GM19328 (cell line): ENCODE measurements around the gene GDPD4.

Experiments
- ATAC-seq: cut with Tn5 transposase; IDR thresholded peaks from one replicate; pipeline ENCODE4 v1.9.1; 2021; ENCODE audit warnings: mild to moderate bottlenecking, moderate library complexity; ENCODE audit not compliant: unreplicated experiment

GDPD4 gene

DNA sequence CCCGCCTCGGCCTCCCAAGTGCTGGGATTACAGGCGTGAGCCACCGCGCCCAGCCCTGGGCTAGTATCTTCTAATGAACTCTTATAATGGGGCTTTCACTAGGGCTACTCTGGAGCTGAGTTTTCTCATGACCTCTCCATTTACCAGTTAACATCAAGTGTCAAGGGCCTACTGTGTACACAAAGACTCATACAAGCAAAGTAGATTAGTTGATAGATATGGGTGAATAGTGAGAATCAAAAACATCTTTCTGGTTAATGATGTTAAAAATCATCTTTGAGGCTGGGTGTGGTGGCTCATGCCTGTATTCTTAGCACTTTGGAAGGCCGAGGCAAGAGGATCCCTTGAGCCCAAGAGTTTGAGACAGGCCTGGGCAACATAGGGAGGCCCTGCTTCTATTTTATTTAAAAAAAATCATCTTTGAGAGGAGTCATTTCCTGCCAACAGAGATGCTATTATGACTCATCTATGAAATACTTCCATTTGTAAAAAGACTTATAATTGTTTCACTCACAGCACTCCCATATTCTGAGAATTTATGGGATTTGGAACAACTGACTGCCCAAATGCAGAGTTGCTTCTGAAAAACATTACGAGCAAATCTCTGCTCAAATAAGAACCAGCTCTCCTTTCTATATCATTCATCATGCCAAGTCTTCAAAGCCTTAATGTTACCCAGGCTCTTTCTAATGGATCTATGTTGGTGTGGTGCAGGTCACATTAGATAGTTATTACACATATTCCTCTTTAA is 57.0 kb downstream of the GDPD4 start:
- ATAC-seq: no peak

DNA sequence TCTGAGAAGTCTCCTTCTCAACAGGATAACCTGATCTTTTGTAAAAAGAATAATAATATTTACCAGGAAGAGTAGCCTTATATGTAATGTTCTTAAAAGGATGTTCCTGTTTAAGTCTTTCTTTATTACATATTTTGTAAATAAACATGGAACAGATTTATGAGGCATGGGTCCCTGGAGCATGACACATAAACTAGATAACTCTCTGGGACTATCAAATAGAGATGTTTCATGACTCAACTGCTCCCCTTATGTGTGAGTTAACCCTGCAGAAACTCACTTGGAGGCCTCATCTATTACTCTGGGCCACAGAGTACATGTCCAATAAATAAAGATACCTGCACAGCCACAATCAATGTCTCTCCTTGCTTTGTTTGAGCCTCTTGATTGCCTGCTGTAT is 64.6 kb downstream of the GDPD4 start:
- no peak for ATAC-seq

GRCh38 chr11:77233011-77233410 is 68.5 kb downstream of the GDPD4 start:
- ATAC-seq: no peak

DNA sequence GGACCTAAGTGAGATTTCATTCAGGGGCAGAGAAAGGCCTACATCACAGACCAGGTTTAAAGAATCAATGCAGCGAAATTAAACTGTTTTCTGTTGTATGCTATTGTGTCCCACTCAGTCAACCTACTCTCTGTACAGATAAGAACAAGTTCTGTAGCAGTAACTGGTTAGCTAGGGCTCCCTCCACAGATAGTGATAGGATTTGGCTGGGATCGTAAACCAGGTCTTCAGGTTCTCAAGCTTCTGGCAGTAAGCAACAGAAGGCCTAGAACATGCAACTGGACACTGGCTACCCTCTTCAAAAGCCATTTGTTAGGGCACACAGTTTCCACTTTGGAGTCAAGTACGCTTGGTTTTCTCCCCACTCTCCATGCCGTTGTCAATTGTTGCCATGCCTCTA is 69.2 kb downstream of the GDPD4 start:
- ATAC-seq: no peak

- no peak for ATAC-seq
Measured at GRCh38 chr11:77231800-77232199, 69.7 kb downstream of the GDPD4 start.

GRCh38 chr11:77230878-77231605 is 70.4 kb downstream of the GDPD4 start:
- no peak for ATAC-seq

DNA sequence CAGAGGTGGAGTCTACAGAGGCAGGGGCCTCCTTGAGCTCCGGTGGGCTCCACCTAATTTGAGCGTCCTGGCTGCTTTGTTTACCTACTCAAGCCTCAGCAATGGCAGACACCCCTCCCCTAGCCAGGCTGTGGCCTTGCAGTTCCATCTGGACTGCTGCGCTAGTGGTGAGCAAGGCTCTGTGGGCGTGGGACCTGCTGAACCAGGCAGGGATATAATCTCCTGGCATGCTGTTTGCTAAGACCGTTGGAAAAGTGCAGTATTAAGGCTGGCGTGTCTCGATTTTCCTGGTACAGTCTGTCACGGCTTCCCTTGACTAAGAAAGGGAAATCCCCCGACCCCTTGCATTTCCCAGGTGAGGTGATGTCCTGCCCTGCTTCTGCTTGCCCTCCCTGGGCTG is 77.7 kb downstream of the GDPD4 start:
- no peak for ATAC-seq

- no peak for ATAC-seq
Measured at GRCh38 chr11:77217156-77217555, 84.3 kb downstream of the GDPD4 start.

DNA sequence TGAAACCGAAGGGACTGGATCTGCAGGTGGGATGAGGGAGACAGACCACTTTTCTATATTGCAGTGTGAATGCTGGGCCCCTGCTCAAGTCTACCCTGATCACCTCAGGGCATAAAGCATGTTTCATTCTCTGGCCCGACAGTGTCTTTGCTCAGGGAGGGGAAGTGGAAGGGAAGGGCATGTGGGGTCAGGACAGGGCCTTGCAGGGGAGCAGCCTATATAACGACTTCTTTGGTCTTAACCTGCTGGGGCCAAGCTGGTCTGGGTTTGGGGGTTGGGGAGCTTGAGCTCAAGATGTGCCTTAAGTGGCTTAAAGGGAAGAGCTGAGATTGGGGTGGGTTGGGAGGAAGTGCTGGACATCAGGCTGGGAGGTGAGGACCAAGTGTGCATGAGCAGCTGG is 86.4 kb downstream of the GDPD4 start:
- ATAC-seq: no peak

- ATAC-seq: no peak
Measured at GRCh38 chr11:77214557-77214956, 86.9 kb downstream of the GDPD4 start.

DNA sequence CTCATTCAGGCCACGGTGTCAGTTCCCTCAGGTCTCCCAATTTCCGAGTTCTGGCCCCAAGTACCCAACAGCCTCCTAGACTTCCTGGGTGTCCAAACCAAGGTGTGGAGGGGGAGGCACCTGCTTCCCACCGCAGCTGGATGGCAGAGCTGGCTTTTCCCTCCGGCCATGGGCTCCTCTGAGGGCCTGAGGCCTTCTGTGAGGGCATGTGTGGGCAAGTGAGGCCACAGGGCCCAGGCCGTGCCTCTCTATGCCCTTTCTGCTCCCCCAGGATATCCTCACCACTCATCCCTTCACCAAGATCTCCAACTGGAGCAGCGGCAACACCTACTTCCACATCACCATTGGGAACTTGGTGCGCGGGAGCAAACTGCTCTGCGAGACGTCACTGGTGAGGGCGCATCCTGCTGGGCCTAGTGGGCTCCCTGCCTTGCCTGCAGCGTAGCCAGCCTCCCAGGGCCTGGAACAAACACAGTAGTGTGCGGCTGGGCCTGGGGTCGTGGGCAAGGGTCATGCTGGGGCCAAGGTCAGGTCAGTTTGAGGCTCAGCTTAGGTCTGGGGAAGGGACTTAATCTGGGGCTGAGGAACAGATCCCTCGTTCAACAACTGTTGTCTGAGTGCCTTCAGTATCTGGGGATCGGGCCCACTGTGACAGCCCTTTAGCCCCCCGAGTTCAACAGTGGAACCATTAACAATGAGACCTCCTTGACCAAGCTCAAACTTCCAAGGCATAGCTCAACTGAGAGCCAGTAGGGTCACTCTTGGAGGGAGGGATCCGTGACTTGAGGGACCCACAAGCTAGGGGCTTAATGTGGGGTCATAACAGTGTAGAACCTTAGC is 87.7 kb downstream of the GDPD4 start:
- no peak for ATAC-seq

- no peak for ATAC-seq
Measured at GRCh38 chr11:77213029-77213579, 88.4 kb downstream of the GDPD4 start.

- ATAC-seq: no peak
Measured at GRCh38 chr11:77212314-77213007, 89.0 kb downstream of the GDPD4 start.

GRCh38 chr11:77211594-77212251 is 89.8 kb downstream of the GDPD4 start:
- ATAC-seq: no peak

- no peak for ATAC-seq
Measured at GRCh38 chr11:77211040-77211451, 90.4 kb downstream of the GDPD4 start.

- ATAC-seq: no peak
Measured at GRCh38 chr11:77209663-77210062, 91.8 kb downstream of the GDPD4 start.

DNA sequence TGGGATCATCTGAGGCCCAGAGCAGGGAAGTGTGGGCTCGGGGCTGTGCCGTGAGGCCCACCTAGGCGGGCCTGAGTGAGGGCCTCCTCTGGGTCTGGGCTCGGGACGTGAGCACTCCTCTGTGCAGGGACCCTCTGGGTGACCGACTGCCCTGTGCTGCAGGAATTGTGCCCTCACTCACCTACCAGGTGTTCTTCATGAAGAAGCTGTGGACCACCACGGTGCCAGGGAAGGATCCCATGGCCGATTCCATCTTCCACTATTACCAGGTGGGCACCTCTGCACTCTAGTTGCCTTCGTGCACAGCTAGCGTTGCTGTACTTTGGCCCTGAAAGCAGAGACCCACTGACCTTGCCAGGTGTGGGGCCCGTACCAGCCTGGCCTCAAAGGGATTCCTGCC is 93.0 kb downstream of the GDPD4 start:
- no peak for ATAC-seq

DNA sequence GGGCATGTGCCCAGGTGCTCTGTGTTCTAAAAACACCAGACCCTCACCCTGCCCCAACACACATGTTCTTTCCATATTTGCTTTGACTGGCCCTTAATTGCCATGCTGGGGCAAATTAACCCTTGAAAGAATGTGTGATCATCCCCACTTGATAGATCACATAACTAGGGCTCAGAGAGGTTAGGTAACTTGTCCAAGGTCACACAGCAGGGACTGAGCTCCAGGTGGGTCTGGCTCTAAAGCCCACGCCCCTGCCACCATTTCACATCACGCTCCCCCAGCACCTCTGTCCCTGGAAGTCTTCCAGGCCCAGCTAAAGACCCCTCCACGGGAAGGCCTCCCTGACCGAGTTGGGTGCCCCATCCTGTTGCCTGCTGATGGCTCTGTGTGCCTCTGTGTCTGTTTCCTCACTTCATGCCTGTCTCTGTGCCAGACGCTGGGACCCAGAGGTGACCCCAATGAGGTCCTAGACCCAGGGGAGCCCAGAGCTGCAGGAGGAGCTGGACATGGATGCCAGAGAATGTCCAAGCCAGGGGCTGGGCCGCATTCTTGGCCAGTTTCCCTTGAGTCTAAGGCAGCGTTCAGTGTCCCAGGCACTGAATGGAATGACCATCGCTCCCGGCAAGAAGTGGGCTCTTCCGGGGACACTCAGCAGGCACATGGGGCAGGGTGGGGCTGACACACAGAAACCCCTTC is 93.7 kb downstream of the GDPD4 start:
- no peak for ATAC-seq

GRCh38 chr11:77207019-77207485 is 94.4 kb downstream of the GDPD4 start:
- ATAC-seq: no peak
